ENCODE results near the gene TMEM95.

- TF ChIP-seq POLR2A (IDR thresholded peaks at IDR 0.05) (no peak), CTCF (IDR thresholded peaks at IDR 0.05 in 4 of 5, conservative IDR thresholded peaks at IDR 0.05 in 1 of 5) (no peak)
These were observed 13.1 kb downstream of the TMEM95 start for GRCh38 chr17:7367918-7368598.

All from gastrocnemius medialis (tissue), 4 donors.